ENCODE measurements around the gene SRSF11.

SRSF11 gene

DNA sequence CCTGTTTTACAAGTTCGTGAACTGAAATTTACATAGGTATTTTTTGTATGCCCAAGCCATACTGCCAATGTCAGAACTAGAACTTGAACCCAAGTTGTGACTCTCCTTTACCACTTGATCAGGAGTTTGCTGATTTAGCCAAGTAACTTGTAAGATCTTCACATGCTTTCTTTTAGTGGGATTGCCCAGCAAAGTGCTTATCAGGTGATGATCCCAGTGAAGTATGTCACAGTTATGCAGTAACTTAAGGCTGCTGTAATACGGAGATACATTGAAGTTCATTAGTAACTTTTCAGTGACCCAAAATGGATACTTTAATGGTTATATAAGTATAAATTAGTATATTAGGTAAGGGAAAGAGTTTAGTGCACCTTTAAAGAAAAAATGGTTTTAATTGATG lies 3.8 kb downstream of the SRSF11 start:
- FAIRE-seq = no peak

DNA sequence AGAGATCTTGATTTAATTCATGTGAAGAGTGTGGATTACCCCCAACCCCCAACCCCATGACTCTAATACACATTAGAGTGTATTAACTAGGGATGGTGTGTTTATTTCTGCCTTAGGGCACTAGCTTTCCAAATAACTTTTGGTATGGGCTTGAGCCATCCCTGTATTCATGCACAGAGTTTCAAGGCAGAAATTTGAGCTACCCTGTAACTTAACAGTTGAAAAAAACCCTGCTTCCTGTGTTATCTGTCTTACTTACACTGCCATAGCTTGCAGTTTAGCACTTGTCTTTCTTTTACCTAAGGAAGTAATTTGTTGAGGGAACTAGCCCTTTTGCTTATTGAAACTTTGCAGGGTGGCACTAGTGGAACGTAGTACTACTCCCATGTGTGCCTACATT lies 6.3 kb downstream of the SRSF11 start:
- FAIRE-seq = no peak

- peak; percentile 42 for FAIRE-seq
Observed at GRCh38 chr1:70228670-70229069, 7.5 kb downstream of the SRSF11 start.

- no peak for FAIRE-seq
Observed at GRCh38 chr1:70231475-70231874, 10.3 kb downstream of the SRSF11 start.

GRCh38 chr1:70234733-70235132 lies 13.6 kb downstream of the SRSF11 start:
- FAIRE-seq = peak; percentile 78

- no peak for FAIRE-seq
Observed at GRCh38 chr1:70239940-70240339, 18.8 kb downstream of the SRSF11 start.

- peak; percentile 44 for FAIRE-seq
Observed at GRCh38 chr1:70247122-70247521, 25.9 kb downstream of the SRSF11 start.

DNA sequence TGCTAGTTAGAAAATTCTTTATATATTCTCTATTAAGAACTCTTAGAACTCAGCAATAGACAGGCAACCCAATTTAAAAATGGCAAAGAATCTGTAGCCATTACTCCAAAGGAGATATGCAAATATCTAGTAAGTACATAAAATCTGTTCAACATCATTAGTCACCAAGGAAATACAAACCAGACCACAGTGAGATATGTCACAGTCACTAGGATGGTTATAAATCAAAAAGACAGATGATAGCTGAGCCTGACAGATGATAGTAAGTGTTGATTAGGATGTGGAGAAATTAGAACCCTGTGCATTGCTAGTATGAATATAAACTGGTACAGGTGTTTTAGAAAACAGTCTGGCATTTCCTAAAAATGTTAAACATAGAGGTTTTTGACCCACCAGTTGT lies 26.6 kb downstream of the SRSF11 start:
- no peak for FAIRE-seq

DNA sequence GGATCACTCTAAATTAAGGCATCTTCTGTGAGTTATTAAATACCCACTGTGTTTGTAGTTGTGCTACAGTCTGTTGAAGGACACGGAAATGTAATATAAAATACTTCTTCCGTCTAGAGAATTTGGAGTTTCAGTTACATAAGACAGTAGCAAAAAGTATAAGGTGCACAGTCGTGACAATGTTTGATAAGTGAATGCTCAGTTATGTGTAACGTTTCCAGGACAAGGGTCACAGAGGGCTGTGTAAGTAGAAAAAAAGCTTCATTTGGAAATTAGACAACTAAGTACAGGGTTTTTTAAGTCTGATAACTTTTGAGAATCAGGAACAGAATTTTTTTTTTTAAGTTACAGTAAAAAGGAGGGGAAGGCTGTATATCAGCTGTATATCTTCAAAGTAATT lies 27.5 kb downstream of the SRSF11 start:
- FAIRE-seq = no peak

DNA sequence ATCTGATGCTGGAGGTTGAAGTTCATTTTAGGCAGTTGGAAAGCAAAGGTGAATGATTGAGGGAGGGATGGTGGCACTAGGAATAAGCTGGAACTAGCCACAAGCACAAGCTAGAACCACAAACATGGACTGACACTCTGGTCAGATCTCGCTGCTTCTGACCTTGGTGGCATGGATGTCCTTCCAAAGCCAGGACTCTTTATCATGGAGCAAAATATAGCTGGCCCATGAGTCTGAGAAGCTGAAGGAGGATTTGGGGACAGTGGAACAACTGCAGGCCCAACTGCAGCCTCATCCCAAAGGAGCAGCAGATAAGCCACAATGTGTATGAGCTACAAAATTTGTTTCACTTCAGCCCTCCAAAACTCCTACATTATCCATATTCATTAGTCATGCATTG lies 35.5 kb downstream of the SRSF11 start:
- FAIRE-seq = no peak

DNA sequence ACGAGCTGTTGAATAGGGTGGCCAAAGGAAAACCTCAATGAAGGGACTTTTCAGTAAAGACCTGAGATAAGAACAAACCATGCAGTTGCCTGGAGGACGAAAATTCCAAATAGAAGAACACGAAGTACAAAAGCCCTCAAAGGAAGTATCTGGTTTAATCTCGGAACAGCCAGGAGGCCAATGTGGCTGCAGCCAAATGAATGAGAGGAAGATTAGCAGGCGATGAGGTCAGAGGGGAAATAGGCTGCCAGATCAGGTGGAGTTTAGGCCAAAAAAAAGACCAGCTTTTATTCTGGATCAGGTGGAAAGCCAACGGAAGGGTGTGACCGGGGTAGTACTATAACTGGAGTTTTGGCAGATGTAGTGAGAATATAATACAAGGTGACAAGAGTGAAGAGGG lies 43.7 kb downstream of the SRSF11 start:
- FAIRE-seq = no peak

DNA sequence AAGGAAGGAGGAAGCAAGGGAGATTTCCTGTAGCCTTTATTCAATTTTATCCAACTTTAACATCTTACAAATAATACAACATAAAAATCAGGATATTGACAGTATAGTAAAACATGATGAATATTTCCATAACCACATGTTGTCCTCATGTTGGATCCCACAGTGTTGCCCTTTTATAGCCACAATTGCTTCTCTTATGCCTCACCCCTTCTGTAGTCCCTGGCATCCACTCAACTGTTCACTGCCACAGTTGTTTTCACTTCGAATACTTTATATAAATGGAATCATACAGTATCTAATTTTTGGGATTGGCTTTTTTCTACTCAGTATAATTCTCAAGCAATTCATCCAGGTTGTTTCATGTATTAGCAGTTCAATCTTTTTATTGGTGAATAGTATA lies 44.8 kb downstream of the SRSF11 start:
- no peak for FAIRE-seq

GRCh38 chr1:70277875-70278274 lies 56.7 kb downstream of the SRSF11 start:
- no peak for FAIRE-seq

DNA sequence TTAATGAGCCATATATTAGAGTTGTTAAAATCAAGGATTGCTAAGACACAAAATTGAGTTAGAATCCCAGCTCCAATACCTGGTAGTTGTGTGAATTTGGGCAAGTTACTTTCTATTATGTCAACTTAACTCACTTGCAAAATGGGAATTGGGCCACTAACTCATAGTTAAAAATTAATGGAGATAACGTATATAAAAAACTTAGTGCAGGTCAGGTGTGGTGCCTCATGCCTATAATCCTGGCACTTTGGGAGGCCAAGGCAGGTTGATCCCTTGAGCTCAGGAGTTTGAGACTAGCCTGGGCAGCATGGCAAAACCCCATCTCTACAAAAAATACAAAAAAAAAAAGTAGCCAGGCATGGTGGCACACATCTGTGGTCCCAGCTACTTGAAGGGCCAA lies 57.5 kb downstream of the SRSF11 start:
- FAIRE-seq = no peak

GRCh38 chr1:70284366-70284765 lies 63.2 kb downstream of the SRSF11 start:
- FAIRE-seq = no peak

DNA sequence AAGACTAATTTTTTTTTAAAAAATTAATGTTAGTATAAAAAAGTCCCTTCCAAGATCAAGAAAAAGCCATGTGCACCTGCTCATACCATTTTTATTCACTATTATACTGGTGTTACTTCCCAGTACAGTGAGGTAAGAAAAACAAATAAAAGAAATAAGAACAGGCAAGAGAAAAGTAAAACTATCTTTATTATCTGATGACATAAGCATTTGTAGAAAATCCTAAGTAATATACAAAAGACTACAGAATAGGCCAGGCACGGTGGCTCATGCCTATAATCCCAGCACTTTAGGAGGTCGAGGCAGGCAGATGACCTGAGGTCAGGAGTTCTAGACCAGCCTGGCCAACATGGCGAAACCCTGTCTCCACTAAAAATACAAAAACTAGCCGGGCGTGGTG lies 65.3 kb downstream of the SRSF11 start:
- no peak for FAIRE-seq

GRCh38 chr1:70288166-70288565 lies 67.0 kb downstream of the SRSF11 start:
- no peak for FAIRE-seq

- no peak for FAIRE-seq
Observed at GRCh38 chr1:70290218-70290617, 69.0 kb downstream of the SRSF11 start.

GRCh38 chr1:70293186-70293843 lies 72.1 kb downstream of the SRSF11 start:
- no peak for FAIRE-seq

DNA sequence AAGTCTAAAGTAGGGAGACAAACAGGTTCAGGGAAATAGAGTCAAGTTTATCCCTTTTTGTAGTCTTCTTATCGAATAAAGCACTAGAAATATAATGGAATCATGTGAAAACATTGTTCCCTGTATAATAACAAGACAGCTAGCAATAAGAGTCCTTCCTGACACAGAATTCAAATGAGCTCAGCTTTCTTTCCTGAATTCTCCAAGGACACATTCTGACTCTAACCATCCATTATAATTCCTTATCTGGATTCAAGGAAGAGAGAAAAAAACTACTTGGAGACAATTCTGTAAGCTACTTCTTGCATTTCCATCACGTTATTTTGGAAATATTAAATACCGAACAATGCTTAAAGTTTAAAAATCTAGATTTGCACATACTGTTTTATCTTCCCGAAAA lies 74.6 kb downstream of the SRSF11 start:
- no peak for FAIRE-seq

DNA sequence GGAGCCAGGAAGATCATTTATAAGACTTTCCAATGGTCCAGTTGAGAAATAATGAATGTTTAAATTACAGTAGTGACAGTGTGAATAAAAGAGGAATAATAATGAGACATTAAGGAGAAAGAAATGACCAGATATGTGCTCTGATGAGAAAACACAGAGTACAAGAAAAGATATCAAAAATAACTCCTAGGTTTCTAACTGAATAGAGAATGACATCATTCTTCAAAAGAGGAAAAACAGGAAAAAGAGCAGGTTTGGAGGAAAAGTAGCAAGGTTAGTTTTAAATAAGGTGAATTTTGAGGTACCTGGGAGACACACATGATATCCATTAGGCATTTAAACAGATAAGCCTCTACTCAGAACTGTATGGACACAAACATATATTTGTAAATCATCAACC lies 78.3 kb downstream of the SRSF11 start:
- FAIRE-seq = no peak
